Stimulated activated naive CD8-positive, alpha-beta T cell treated with anti-CD3 and anti-CD28 coated beads, Interleukin-15, Interleukin-2, amounts not matched to agents 100 ng/mL and 50 ng/mL, for 24 hours (primary cell): ENCODE data around the gene ZNF674.
"Not testable (repeated sequence)": the region's sequence is repeated elsewhere in the genome, so short reads cannot be mapped to it uniquely, and the experiment has no call there.

Experiments used
- H3K27ac Mint-ChIP-seq: one replicate; pipeline ENCODE4 v1.8.0; 2021; ENCODE audit warnings: mild to moderate bottlenecking, mixed read lengths
- H3K27me3 Mint-ChIP-seq: one replicate; pipeline ENCODE4 v1.8.0; 2021; ENCODE audit warnings: mixed read lengths
- H3K36me3 Mint-ChIP-seq: one replicate; pipeline ENCODE4 v1.8.0; 2021; ENCODE audit warnings: low read depth, mixed read lengths
- H3K4me1 Mint-ChIP-seq: one replicate; pipeline ENCODE4 v1.8.0; 2021; ENCODE audit warnings: low read depth, mixed read lengths
- H3K4me3 Mint-ChIP-seq: one replicate; pipeline ENCODE4 v1.8.0; 2021; ENCODE audit warnings: mild to moderate bottlenecking, mixed read lengths
- H3K9me3 Mint-ChIP-seq: one replicate; pipeline ENCODE4 v1.8.0; 2021; ENCODE audit warnings: mixed read lengths

Gene ZNF674

DNA sequence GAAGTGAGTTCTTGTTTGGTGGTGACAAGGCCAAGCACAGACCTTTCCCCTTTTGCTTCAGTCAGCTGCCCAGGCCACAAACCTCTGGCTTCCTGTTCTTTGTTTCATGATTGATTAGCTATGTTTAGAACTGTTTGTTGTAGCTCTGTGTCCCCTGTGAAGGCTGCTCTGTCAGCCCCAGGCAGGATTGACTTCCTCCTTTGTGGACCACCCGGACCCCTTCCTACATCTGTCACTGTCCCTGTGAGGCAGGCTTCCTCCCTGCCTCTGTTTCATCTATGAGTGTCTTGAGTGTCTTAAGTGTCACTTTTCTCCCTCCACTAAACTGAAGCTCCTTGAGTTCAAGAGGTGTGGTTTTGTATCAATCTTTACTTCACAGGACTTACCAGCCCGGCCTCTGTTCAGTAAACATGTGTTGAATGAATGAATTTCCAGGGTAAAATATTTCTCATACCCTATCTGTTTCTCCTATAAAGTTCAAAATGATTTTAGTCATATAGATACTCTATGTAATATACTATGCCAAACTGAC, 83.5 kb downstream of the ZNF674 start:
- no peaks in the 10 kb centered on the region for H3K9me3 Mint-ChIP-seq
- H3K27me3 Mint-ChIP-seq, result no peaks in the 10 kb centered on the region
- H3K27ac Mint-ChIP-seq, result peak overlapping the region; percentile 76
- peaks cover 14% of the 10 kb centered on the region for H3K4me1 Mint-ChIP-seq
- H3K4me3 Mint-ChIP-seq, result no peak overlapping the region
- peaks cover 39% of the 10 kb centered on the region for H3K36me3 Mint-ChIP-seq

DNA sequence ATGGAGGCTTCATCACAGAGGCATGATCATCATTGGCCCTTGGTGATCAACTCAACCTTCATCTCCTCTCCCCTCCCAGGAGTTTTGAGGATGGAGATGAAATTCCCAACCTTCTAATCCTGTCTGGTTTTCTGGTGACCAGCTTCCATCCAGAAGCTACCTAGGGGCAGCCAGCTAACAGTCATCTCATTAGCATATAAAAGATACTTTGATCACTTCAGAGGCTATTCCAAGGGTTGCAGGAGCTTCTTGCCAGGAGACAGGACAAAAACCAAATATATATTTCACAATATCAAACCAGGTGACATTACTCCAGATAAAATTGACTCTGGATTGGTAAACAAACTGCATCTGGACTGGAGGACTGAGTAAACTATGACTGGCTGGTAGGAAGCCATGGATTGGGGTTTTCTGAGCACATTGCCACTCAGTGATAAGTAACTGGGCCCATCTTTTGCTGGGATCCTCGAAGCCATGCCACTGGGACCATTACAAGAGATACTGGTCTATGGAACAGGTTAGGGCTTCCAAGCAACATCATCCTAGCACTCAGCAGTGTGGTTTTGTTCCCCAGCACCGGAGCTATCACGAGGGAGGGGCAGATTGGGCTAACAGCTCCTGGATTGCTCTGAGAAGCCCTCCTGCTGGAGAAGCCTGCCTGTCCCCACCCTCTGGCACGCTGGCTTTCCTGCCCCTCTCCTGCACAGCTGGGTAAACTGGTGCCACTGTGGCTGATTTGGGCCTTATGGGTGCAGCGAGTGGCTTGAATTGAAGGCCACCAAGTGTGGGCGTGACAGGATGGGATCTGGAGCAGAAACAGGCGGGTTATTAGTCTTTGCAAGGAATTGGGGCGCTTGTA, 84.2 kb downstream of the ZNF674 start:
- peaks cover 38% of the 10 kb centered on the region for H3K36me3 Mint-ChIP-seq
- H3K27ac Mint-ChIP-seq, H3K27me3 Mint-ChIP-seq, H3K9me3 Mint-ChIP-seq, H3K4me3 Mint-ChIP-seq: not testable (repeated sequence)
- peaks cover 14% of the 10 kb centered on the region for H3K4me1 Mint-ChIP-seq

DNA sequence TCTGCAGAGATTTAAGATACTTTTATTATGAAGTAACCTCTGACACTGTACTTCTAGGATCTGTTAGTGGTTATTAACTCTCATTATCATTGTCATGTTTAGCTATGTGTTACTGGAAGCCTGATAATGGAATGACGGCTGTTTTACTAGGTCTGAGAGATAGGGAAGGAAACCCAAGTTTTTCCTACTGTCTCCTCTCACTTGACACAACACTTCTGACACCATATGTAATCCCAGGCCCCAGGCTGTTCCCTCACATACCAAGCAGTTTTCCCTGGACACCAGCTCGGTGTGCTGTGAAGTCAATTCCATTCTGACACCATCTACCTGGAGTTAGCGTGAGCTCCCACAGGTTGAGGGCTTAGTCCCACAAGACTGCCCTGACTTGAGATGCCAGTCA, 85.6 kb downstream of the ZNF674 start:
- H3K27ac Mint-ChIP-seq, result no peak overlapping the region
- H3K9me3 Mint-ChIP-seq, result no peaks in the 10 kb centered on the region
- peaks cover 14% of the 10 kb centered on the region for H3K4me1 Mint-ChIP-seq
- no peak overlapping the region for H3K4me3 Mint-ChIP-seq
- H3K27me3 Mint-ChIP-seq, result no peaks in the 10 kb centered on the region
- peaks cover 31% of the 10 kb centered on the region for H3K36me3 Mint-ChIP-seq

DNA sequence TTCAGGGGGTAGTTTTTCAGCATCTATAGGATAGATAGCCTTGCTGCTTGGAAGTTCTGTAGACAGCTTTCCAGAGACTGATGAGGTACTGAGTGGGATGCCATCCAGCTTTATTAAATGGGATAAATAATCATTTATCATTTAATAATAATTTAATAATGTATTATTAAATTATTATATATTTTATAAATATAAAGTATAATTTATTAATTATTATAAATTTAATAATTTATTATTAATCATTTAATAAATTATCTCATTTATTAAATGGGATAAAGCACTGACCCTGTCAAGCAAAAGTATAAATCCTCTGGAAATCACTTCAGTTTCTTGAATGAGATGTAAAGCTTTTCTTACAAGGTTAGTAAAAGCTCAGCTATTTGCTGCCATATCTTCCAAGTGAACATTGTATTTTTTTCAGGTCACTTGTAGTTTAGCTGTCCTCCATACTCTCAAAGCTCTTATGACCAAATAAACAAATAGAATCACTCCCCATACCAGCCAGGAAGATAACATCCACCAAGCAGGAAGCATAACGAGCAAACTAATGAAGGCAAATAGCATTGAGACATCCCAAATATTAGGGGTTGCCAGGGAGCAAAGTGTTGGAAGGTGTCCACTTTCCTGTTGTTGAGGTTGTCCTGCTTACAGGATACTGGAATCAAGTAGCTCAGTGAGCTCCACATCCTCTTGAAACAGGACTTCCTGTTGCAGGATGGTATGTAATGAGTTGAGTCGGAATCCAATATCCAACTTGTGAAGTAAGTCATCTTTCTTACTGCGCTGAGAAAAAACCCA, 88.9 kb downstream of the ZNF674 start:
- H3K27me3 Mint-ChIP-seq, result no peaks in the 10 kb centered on the region
- H3K36me3 Mint-ChIP-seq, result peaks cover 31% of the 10 kb centered on the region
- H3K9me3 Mint-ChIP-seq, result no peaks in the 10 kb centered on the region
- H3K4me3 Mint-ChIP-seq, result no peak overlapping the region
- H3K4me1 Mint-ChIP-seq, result peaks cover 9% of the 10 kb centered on the region
- H3K27ac Mint-ChIP-seq, result no peak overlapping the region
